GM21367 (cell line): ENCODE data around the gene DYNLT5.
"Not testable (repeated sequence)": the region's sequence is repeated elsewhere in the genome, so short reads cannot be mapped to it uniquely, and the experiment has no call there.

Experiments
- ATAC-seq: cut with Tn5 transposase; IDR thresholded peaks from one replicate; pipeline ENCODE4 v1.9.1; 2021; ENCODE audit not compliant: unreplicated experiment

DYNLT5 gene

GRCh38 chr1:66787641-66788040 lies 35.4 kb downstream of the DYNLT5 start:
- peak; percentile 52 for ATAC-seq

DNA sequence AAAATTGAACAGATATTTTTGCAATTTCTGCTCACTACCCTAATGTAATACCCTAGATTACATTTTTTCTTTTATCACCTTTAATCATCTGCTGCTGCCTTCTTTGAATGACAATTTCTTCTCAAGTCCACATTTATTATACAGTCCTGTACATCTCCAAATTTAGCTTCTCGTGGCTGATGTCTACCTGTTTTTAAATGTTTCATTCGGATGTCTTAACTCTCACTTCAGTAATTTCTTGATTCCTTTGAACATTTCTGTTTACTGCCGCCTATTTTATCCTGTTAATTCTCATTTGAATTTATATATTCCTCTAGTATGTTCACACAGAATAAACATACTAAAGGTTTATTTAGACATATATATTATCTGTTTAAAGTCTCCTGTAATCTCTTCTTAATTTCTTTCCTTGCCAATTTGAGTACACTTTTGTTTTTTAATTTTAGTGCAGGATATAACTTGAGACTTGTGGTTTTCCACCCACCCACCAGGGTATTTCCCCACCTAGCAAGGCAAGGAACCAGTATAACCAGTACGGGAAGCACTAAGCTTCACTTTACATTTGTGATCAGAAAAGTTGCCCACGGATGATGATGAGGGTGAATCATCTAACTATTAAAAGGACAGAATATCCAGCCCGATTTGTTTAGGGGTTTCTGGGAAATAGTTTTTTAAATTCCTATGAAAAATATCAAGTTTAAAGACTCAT lies 36.1 kb downstream of the DYNLT5 start:
- peak; percentile 79 for ATAC-seq

- ATAC-seq, result no peak
Observed at GRCh38 chr1:66791621-66792610, 39.7 kb downstream of the DYNLT5 start.

DNA sequence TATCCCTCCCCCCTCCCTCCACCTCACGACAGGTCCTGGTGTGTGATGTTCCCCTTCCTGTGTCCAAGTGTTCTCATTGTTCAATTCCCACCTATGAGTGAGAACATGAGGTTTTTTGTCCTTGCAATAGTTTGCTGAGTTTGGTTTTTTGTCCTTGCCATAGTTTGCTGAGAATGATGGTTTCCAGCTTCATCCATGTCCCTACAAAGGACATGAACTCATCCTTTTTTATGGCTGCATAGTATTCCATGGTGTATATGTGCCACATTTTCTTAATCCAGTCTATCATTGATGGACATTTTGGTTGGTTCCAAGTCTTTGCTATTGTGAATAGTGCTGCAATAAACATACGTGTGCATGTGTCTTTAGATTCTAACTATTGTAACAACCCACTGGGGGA lies 43.6 kb downstream of the DYNLT5 start:
- not testable (repeated sequence) for ATAC-seq

- ATAC-seq, result no peak
Observed at GRCh38 chr1:66809245-66809644, 57.0 kb downstream of the DYNLT5 start.

DNA sequence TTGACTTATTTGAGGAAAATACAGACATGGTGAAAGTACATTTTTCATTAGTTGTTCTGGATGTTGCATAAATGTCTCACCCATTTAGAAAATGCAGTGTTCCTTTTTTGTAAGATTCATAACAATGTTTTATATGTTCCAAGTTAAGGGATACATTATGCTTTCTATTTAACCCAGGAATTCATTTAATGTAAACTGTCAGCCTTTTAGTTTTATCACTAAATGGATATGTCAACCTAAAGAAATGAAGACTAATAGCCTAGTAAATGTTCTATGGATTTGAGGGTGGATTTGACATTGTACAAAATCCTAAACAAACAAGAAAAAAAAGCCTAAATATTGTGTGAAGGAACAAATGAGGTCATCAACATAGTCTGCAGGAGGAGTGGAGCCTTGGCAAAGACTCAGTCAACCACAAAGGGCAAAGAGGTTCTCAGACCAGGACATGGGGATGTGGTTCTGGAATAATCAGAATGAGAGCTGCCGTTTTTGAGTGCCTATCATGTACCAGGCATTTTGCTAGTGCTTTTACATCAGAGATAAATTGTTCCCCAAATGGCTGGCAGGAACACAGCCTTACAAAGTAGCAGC lies 57.6 kb downstream of the DYNLT5 start:
- no peak for ATAC-seq

DNA sequence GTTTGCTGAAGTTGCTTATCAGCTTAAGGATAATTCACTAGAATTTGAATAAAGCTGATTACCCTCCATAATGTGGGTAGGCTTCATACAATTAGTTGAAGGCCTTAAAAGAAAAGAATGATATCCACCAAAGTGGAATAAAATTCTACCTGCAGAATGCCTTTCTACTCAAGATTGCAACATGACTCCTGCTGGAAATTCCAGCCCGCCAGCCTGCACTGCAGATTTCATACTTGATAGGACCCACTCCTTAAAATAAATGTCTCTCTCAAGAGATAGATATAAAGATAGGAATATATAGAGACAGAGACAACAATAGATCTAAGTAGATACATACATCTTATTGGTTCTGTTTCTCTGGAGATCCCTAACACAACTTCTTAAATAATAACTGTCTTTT lies 72.5 kb downstream of the DYNLT5 start:
- no peak for ATAC-seq
